ENCODE data around the gene DIAPH3.

DIAPH3 gene

DNA sequence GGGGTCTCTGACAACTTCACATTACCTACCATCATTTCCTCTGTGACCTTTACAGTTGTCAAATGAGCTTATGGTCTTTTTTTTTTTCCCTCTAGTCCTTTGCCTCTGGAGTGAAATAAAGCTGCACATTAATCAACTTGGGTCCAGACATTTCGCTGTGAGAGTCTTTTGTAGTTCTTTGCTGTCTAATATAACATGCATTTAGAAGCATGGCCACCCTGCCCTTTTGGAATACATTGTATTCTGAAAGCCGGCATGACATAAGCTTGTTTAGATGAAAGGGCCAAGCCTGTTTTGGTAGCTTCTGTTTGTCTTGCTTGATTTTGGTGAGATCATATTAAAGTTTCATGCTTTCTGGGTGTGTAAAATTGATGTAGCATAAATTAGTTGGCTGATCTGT lies 509.8 kb downstream of the DIAPH3 start:
- ChIA-PET POLR2A (no interaction called here), CTCF (interaction anchor here (1.1 kb wide), 1 partner anchor 14 kb away, joined by 3 read pairs; no protein-coding TSS in a partner anchor)
- TF ChIP-seq, protein P1, sequence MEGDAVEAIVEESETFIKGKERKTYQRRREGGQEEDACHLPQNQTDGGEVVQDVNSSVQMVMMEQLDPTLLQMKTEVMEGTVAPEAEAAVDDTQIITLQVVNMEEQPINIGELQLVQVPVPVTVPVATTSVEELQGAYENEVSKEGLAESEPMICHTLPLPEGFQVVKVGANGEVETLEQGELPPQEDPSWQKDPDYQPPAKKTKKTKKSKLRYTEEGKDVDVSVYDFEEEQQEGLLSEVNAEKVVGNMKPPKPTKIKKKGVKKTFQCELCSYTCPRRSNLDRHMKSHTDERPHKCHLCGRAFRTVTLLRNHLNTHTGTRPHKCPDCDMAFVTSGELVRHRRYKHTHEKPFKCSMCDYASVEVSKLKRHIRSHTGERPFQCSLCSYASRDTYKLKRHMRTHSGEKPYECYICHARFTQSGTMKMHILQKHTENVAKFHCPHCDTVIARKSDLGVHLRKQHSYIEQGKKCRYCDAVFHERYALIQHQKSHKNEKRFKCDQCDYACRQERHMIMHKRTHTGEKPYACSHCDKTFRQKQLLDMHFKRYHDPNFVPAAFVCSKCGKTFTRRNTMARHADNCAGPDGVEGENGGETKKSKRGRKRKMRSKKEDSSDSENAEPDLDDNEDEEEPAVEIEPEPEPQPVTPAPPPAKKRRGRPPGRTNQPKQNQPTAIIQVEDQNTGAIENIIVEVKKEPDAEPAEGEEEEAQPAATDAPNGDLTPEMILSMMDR (IDR thresholded peaks at IDR 0.05; ENCODE audit: control extremely low read depth, extremely low read depth, low read depth, missing control alignments): no peak
- DNase-seq (ENCODE audit: extremely low spot score): no peak

DNA sequence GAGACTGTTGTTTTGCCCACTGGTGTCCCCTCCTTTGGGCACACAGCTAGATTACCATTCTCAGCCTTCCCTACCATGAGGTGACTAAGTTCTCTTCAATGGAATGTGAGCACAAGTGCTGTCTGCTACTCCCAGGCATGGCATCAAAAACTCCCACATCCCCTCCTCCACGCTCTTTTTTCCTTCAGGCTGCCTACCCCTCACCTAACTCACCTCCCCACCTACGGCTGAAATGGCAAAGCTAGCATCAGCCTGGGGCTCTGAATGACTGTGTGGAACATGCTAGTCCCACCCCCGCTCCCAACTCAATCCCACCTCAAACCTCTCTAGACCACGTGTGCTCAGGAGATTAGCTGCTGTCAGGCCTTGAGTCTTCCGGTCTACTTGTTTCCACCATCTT lies 512.2 kb downstream of the DIAPH3 start:
- POLR2A ChIA-PET: no interaction called here
- DNase-seq (ENCODE audit: extremely low spot score): no peak
- TF ChIP-seq, protein P1 (IDR thresholded peaks at IDR 0.05; ENCODE audit: control extremely low read depth, extremely low read depth, low read depth, missing control alignments): no peak
- CTCF ChIA-PET: no interaction called here

DNA sequence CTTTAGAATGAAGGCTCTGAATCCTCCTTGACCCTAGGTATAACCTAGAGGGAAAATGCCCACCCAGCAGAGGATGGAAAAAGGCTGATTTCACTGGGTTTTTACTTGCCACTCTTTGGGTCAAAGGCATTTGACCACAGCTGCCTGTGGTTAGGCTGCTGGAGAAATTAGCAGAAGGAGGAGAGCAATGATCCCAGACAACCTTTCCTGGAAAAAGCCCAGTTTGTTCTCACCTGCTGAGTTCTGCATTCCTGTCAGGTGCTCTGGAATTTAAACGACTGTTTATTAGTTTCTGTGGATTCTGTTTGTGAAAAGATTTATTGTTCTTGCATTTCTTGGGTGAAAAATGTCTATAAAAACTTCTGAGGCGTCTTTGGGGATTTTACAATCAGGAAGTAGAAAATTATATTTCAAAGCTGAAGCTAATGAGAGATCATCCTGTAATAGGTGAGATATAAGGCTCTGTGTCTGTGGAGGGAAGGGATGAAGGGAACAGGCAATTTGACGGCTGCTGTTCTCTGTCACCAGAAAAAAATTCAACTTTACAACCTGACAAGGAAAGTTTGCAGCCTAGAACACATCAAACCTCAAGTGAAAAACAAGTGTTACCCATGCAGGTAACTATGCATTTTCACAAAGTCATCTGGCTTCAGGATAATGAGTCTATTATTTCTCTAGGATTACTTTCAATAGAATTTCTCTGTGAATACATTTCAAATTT lies 519.7 kb downstream of the DIAPH3 start:
- POLR2A ChIA-PET: no interaction called here
- CTCF ChIA-PET: no interaction called here
- TF ChIP-seq, protein P1 (IDR thresholded peaks at IDR 0.05; ENCODE audit: control extremely low read depth, extremely low read depth, low read depth, missing control alignments): no peak
- no peak for DNase-seq (ENCODE audit: extremely low spot score)

DNA sequence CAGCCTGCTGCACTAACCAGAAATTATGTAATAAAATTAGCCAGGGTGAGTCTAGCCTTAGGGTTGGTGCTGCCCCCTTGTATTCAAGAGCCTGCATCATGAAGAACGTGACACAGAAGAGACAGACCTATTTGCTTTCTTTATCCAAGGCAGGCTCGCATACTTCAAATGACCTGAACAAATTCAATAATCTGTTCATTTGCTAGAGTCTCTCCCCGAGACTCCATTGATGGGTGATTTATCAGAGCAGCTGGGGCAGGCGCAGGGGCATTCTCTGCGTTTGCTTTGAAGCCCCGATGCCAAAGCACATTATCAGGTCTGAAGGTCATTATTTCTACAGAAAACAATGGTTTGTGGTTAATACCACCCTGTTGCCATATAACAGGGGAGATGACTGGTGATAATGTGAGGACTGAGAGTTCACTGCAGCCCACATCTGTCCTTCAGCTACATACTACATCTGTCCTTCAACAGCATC lies 520.3 kb downstream of the DIAPH3 start:
- CTCF ChIA-PET: no interaction called here
- POLR2A ChIA-PET: no interaction called here
- TF ChIP-seq, protein P1 (IDR thresholded peaks at IDR 0.05; ENCODE audit: control extremely low read depth, extremely low read depth, low read depth, missing control alignments): no peak
- DNase-seq (ENCODE audit: extremely low spot score): no peak

DNA sequence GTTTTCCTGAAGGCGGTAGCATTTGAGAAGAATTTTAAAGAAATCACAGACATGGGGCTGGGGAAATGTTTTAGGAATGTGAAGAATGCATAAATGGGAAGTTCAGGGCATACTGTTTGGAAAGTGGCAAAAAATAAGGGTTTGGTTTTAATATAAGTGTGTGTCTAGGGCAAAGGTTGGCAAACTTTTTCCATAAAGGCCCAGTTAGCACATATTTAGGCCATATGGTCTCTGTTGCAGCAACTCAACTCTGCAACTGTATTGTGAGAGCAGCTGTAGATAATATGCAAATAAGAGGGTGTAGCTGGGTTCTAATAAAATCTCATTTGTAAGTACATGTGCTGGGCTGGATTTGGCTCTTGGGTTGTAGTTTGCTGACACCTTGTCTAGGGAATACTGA lies 521.9 kb downstream of the DIAPH3 start:
- ChIA-PET POLR2A (no interaction called here), CTCF (no interaction called here)
- TF ChIP-seq, protein P1 (IDR thresholded peaks at IDR 0.05; ENCODE audit: control extremely low read depth, extremely low read depth, low read depth, missing control alignments): no peak
- DNase-seq (ENCODE audit: extremely low spot score): no peak

DNA sequence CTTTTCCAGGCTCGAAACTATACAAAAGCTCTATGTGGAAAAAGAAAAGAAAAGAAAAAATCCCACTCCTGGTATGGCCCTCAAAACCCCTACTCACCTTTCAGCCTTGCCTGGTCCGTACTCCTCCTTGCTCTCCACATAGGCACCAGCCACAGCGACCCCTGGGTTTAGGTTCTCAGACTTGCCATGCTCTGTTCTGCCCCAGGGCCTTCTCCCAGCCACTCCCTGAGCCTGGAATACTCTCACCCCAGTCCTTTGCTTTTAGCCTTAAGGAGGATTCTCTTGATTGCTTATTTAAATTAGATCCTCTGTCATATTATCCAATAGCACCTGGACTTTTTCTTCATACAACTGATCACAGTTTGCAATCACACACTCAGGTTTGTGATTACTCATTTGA lies 522.5 kb downstream of the DIAPH3 start:
- ChIA-PET POLR2A (no interaction called here), CTCF (no interaction called here)
- no peak for DNase-seq (ENCODE audit: extremely low spot score)
- TF ChIP-seq, protein P1 (IDR thresholded peaks at IDR 0.05; ENCODE audit: control extremely low read depth, extremely low read depth, low read depth, missing control alignments): no peak

Data from GM10248 (cell line).